IPS-NIHi7 (cell line): ENCODE measurements around the gene C16orf95.
A peak's percentile ranks its signal among the peaks of the same experiment; 100 is the strongest.
"Not testable (repeated sequence)": the region's sequence is repeated elsewhere in the genome, so short reads cannot be mapped to it uniquely, and the experiment has no call there.

Experiments
- DNase-seq: peaks from one replicate; pipeline ENCODE4 v3.0.0; 2012; ENCODE audit warnings: mixed read lengths; ENCODE audit errors: extremely low spot score

The C16orf95 gene

DNA sequence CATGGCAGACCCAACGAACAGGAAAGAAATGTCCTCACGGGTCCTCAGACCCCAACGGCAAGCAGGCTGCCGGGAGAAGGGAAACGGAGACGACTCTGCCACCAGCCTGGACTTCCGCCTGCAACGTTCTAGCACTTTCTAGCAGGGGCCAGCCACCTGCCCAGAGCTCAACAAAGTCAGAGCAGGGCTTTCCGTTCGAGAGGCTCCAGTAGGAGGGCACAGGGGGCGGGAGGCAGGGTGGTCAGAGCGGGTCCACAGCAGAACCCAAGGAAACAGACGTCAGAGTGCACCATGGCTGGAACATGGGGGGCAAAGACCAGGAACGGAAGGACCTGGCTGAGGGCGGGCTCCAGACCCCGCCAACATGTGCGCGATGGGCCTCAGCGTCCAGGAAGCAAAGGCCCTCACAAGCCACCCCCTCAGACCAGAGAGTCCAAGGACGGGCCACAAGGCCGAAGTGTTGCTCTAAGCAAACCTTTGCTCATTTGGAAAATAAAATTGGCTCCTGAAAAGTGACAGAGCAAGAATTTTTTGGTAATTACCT, 29.4 kb upstream of the C16orf95 start:
- no peak for DNase-seq

DNA sequence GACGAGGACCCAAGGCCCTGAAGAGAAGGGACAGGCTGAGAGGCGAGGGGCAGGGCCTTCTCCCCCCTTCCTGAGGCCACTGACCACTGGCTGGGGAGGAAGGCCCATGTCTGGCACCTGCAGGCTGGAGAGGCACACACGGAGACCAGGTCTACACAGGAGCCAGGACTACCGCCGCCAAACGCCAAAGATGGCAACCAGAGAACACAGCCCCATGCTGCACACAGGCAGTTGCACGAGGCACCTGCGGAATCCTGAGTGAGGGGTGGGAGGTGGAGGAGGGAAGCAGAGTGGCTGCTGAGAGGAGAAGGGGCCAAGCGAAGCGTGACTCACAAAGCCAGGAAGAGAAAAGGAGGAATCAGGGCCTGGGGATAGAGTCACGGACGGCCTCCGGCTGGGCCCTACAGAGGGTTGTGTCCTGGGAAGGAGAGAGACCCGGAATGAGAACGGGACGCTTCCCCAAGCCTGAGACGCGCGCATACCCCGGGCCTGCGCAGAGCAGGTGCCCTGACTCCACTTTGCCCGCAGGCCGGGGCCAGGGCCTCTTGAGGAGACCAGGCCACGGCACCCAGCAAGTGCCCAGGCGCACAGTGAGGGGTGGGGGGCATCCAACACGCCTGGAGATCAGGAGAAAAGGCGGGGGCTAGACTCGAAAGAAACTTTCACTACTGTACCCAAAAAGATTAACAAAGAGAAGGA, 28.7 kb upstream of the C16orf95 start:
- peak; percentile 37 for DNase-seq

DNA sequence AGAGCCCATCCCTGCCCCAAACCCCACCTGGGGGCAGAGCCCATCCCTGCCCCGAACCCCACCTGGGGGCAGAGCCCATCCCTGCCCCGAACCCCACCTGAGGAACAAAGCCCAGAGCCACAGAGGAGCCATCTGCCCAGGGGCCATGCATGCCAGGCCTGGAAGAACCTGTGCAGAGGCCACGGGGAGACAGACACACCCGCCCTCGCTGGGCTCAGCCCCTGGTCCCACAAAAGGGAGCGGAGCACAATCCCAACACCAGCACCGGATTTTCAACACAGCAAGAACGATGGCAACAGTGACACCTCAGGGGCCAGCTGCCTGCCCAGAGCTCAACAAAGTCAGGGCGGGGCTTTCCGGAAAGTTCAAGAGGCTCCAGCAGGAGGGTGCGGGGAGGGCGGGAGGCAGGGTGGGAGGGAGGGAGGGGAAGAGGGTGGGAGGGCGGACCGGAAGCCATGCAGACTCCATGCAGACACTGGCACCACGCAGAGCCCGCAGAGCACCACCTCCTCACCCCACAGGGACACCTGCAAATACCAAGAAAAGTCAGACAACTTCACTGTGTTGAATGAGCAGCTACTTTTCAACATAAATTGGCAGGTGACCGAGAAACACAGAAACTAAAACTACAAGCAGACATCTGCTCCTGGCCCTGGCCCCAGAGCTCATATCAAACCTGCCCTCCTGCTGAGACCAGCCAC, 27.9 kb upstream of the C16orf95 start:
- DNase-seq, result peak; percentile 74

DNA sequence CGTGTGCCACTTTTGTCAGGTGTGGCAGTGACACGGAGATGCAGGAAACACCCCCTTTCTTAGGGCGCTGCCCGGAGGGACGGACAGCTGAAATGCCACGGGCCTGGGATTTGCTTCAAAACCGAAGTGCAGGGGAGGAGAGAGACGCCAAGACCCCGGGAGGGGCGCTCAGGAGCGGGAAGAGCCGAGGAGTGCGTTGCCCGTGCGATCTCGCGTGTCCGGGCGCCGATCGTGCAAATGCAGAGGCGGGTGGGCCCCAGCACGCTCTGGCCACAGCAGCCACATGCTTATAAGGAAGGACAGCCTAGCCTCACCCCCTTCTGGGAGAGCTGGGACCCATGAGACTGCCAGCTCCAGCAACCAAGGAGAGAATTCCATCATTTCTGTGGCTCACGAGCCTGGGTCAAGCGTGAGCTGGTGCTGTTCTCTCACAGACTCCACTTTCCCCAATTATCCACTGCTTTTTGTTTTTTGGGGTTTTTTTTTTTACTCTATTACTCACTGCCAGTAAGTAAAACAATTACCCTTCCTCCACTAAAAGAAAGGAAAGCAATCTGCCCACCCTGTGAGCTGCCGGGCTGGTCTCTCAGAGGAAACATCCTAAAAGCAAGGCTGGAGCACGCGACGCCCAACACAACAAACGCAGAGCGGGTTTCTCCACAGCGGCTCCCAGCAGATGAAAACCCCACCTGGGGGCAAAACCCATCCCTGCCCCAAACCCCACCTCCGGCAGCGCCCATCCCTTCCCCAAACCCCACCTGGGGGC, 27.2 kb upstream of the C16orf95 start:
- DNase-seq, result no peak

DNA sequence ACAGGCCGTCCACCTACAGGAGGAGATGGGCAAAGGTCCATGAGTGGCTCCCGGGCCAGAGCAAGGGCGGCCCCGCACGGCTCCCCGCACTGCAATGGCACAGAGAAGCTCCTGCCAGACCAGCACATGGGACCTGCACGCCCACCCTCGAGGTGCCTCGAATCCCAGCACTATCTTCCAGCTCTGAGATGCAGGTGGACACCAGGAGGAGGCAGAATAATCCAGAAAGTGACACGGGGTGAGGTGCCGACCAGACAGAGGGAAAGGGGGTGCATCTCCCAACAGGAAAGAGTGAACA, 26.5 kb upstream of the C16orf95 start:
- no peak for DNase-seq

DNA sequence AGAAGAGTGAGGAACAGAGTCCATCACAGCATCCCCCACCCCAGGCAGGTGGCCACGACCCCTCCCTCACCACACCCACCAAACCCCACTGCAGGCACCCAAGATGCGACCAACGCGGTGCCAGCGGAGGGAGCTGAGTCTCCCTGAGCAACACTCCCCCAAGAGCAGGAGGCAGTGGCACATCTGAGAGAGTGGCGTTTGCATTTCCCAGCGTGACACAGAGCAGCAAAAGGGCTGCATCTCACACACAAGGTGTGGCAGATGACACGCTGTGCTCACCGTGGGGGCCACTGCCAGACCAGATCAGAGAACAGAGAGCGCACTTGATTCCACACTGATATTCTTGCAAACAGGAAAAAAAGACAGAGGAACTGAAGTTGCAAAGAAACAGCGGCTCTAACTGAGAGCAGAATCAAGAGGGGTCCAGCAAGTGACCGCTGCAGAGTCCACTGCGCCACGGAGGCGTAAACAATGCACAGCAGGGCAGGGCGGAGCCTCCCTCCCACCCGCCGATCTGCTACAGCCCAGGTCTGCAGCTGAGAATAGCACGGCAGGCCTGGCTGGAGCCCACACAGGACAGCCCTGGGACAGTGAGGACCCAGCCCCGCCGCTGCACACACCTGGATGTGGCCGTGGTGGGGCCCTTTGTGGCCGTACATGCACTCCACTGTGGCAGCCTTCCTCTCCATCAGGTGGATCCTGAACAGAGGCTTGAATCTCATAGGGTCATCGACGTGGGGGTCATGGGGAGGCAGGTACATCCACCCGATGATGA, 26.0 kb upstream of the C16orf95 start:
- DNase-seq, result no peak

DNA sequence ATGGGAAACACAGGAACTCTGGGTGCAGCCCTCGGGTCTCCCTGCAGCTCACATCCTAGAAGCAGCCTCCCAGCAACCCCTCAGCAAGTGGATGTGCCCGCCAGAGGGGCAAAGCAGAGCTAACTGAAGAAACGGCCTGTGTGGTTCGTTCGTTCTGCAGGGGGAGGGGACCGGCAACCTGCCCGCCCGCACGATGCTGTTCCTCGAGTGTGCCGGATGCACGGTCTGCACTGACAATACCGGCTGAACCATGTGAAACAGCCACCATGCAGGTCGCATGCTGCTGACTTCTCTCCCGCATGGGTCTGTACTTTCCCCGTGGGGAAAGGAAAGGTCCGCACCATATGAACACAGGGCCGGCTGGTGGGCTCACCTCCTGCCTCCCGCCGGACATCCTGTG, 25.3 kb upstream of the C16orf95 start:
- no peak for DNase-seq

DNA sequence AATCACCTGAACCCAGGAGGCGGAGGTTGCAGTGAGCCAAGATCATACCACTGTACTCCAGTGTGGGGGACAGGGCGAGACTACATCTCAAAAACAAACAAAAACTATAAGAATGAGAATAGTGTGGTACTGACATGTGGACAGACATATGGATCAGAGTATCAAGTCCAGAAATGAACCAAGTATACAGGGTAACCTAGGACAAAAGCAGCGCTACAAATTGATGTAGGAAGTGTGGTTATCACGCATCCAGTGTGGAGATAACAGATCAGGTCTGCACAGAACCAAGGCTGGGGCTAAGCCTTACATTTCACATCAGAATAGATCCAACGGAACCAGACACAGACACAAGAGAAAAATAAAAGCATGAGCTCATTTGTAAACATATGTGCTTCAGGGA, 23.0 kb upstream of the C16orf95 start:
- DNase-seq, result no peak

DNA sequence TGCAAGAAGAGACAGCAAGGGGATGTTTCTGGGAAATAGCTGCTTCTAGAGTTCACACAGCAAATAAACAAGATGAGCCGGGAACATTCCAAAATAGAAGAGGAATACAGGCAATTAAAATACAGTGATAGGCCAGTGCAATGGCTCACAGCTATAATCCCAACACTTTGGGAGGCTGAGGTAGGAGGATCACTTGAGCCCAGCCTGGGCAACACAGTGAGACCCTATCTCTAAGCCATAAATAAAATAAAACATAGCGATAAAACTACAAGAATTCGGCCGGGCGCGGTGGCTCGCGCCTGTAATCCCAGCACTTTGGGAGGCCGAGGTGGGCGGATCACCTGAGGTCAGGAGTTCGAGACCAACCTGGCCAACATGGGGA, 22.5 kb upstream of the C16orf95 start:
- DNase-seq, result not testable (repeated sequence)

DNA sequence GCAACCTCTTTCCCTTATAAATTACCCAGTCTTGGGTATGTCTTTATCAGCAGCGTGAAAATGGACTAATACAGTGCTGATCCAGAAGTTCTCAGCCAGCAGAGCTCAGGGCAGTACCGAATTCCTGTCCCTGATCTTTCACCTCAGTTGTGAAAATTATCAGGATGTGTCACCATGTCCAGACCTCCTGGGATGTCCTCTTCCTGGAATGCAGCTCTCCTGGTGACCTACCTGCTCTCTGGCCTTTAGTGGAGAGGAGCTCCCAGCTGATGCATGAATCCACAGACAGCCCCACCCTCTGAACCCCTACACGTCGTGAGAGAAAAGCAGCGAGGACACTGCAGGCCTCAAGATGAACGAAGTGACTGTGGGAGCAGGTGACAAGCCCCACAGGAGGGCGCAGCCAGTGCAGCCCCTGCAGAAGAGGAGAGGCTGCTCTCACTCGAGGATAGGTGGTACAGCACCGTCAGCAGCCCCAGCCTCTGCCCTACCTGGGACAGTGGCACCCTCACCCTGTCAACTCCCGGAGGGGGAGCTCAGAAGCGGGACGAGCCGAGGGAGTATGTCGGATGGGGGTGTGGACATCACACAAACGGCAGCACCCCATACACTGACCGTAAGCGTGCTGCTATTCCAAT, 22.0 kb upstream of the C16orf95 start:
- DNase-seq, result no peak

DNA sequence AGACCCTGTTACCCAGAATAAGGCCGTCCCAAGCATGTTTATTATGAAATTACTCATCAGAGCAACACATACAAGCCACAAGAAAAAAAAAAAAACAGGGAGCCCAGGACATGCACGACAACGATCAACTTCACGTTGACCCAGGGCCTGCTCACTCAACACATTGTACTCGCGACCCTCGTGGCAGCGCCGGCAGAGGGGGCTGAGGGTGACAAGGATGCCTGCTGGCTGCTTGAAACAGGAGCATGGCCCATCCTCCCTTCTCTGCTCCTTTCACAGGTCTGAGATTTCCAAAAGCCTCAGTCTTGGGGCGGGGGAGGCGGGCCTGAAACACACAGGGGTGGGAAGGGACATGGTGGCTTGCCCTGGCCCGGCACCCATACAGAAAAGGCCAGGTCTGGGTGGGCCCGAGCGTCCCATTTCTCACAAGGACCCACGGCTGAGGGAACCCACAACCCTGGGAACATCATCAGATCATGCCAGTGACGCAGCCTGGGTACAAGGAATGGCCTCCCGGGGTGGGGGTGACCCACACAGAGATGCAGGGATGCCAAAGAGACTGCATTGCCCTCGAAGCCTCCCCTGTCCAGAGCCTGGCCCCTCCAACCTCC, 21.1 kb upstream of the C16orf95 start:
- no peak for DNase-seq

DNA sequence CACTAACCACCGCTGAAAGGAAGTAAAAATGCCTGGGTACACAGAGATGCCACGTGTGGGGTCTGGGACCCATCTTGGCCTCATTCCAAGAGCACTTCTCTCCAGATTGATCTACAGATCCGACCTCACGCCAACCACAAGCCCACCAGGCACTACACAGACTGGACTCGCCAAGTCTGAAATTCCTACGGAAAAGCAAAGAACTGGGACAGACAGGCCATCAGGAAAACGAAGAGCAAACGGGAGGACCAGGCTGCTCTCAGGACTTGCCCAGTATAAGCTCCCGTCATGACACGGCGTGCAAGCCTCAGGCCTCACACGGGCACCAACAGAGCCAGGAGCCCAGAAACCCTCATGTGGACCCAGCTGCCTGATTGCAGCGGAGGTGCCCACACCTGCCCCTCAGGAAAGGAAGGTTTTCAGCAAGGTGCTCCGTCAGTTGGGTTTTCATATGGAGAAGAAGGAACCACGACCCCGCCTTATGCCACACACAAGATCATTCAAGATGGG, 20.1 kb upstream of the C16orf95 start:
- no peak for DNase-seq

DNA sequence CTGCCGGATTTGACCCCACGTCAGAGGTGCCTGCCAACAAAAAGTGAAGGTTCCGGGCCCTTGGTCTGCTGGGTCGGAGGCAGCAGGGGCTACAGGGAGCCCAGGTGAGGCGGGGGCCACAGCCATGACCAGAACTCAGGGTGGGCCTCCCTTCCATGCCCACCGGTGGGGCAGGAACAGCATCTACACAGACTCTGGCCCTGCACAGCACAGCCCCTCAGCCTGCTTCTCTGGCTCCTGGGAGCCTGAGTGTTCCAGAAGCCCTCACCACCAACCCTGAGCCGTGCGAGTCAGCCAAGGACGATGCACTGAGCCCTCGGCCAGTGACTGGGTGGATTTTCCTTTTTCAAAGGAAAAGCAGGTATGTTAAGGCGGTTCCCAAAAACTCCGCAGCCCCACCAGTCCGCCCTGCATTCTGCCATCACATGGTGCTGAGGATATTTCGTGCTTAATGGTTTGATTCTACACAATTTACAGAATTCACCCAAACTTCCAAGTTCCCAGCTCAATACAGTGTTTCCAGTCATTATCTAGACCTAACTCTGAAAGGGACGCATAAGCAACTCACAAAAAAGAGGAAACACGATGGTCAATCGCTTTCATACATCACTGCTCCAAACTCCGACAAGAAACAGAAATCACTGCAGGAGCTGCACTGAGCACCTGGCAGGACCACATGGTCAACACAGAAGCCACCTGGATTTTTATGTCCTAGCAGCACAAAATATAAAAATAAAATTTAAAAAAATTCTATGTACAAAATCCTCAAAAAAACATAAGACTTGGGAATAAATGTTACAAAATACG, 19.4 kb upstream of the C16orf95 start:
- no peak for DNase-seq

DNA sequence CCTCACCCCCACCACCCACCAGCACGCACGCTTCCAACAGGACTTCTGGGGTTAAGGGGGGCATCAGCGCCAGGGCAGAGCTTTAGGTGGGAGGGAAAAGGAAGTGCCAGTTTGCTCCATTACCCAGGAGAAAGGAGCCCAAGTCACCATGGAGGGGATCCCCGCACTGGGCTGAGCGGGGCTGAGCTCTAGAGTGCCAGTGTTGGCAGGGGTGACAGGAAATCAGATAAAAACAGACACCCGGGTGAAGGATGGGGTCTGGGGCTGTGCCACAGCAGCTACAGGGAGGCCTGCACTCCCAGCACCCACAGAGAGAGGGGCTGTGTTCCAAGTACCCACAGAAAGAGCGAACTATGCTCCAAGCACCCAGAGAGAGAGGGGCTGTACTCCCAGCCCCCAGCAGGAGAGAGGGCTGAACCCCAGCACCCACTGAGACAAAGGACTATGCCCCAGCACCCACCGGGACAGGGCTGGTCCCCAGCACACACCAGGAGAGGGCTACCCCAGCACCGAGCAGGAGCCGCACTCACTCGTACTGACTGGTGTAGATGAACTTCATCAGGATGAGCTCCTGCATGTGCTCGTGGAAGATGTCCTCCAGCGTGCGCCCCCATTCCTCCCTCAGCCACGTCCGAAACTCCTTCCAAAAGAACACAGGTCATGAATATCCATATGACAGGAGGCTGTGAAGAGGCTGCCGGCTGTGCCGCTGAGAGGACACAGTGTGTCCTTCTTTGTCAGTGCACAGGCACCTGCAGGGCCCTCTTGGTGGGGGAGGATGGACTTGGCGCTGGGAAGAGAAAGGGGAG, 18.6 kb upstream of the C16orf95 start:
- DNase-seq, result no peak

DNA sequence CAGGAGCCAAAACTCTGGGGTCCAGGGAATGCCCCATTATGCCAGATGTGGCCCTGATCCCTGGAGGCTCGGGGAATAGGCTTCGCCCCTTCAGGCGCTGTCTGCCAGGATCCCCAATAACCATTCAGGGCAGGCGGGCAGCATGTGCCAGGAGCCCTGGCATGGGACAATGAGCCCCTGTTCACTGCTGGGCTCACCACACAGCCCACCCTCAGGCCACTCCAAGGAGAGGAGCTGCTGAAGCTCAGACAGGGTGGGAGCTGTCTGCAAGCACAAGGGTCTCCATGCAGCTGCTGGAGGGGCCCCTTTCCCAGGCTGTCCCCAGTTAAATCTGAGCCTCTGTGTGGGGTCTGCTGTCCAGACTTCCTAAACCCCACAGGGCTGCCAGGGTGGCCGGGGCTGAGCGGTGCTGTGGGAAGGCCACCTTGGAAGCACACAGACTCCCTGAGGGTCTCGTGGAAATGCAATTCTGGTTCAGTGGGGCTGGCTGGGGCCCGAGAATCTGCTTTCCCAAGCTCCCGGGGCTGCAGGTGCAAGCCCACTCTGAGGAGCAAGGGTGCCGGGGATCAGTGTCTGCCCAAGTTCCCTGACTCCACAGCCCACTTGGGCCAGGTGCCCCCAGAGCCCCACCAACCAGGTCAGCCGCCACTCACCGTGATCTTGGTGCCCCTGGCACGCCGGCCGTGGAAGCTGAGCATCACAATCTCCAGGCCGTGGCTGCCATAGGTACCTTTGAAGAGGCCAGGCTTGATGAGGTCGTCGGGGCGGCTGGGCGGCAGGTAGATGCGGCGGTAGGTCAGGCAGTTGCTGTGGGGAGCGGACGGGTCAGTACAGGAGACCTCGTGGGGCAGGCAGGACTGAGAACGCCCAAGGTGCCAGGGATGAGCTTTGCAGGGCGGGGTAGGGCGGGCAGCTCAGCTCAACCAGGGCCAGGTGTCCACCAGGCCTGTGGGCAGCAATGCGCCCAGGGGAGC, 17.7 kb upstream of the C16orf95 start:
- no peak for DNase-seq

DNA sequence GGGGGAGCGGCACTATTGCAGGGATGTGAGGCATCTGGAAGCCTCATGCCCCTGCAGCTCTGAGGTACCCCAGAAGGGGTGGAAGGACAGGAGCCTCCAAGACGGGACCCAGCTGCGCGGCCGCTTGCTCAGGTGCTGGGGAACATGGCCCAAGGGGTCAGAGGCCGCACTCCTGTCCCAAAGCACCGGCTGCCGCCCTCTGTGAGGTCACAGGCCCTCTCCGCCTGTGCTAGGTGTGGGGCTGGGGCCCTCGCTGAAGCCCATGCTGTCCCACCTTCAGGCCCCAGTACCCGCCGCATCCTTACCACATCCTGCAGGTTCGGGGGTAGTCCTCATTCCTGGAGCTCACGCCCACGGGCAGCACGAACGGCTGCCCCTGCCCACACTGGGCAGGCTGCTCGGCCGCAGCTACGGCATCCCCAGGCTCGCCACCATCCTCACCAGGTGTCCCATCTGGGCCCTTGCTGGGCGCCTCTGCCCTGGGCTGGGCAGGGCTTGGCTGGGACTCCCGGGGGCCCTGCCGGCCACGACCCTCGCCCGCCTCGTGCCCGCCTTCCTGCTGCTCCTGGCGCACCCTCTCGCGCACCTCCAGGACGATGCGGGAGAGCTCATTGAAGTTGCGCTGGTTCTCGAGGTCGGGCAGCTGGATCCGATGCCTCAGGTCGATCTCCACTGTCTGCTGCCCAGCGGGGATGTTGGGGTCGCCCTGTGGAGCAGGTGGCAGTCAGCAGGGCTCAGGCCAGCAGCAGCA, 16.6 kb upstream of the C16orf95 start:
- no peak for DNase-seq

DNA sequence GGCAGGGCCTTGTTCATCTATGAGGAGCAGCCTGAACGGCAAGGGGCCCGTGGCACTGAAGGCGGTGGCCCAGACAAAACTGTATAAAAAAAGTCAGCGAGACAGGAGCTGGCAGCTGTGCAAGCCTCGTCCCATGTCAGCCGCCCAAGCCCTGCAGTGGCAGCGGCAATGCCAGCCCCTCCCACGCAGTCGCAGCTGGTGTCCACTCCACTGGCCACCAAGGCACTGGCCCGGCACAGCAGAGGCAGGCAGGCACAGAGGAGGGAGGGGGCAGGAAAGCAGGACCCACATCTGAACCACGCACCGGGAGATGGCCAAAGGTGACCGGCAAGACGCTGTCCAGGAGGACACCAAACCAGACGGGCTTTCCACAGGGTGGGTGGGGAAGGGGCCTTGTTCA, 15.9 kb upstream of the C16orf95 start:
- DNase-seq, result no peak
